HAP-1 (cell line): ENCODE measurements around the gene DOLPP1.

Source experiments
- DNase-seq, 2 experiments: peaks; one replicate each; pipeline ENCODE4 v3.0.0-alpha.2; 2016 to 2020; ENCODE audit warnings: low spot score in 2 of 2
- H3K27me3 ChIP-seq: fragments of 250-450 bp; sonication (Bioruptor Pico); 2 replicates; pipeline ENCODE4 v1.5.1; 2020; ENCODE audit warnings: low read depth, mild to moderate bottlenecking, moderate library complexity
- H3K36me3 ChIP-seq: fragments of 250-450 bp; sonication (Bioruptor Pico); replicated peaks from 2 replicates; pipeline ENCODE4 v1.5.1; 2020; ENCODE audit warnings: mild to moderate bottlenecking
- H3K4me1 ChIP-seq: fragments of 250-450 bp; sonication (Bioruptor Pico); 2 replicates; pipeline ENCODE4 v1.5.1; 2020; ENCODE audit warnings: mild to moderate bottlenecking
- H3K4me3 ChIP-seq: fragments of 250-450 bp; sonication (Bioruptor Pico); 2 replicates; pipeline ENCODE4 v1.5.1; 2020; ENCODE audit warnings: mild to moderate bottlenecking, moderate library complexity
- H3K9me3 ChIP-seq: fragments of 250-450 bp; sonication (Bioruptor Pico); 2 replicates; pipeline ENCODE4 v1.5.1; 2020; ENCODE audit warnings: mild to moderate bottlenecking, moderate library complexity
- in situ Hi-C: fragments of 300-500 bp; cut with MboI; formaldehyde crosslinking; loops from 3 replicates; pipeline ENCODE4 v1.14.3; 2020; ENCODE audit warnings: low sequenced_read_pairs, inconsistent platforms, mixed read lengths

DOLPP1 gene

GRCh38 chr9:129093602-129094386 is 12.9 kb downstream of the DOLPP1 start:
- no peaks in the 10 kb centered on the region for H3K4me1 ChIP-seq
- DNase-seq, result no peak
- no peak overlapping the region for H3K4me3 ChIP-seq
- no peaks in the 10 kb centered on the region for H3K27me3 ChIP-seq
- in situ Hi-C loops, result no loop called here
- peaks cover 10% of the 10 kb centered on the region for H3K36me3 ChIP-seq
- no peaks in the 10 kb centered on the region for H3K9me3 ChIP-seq

- no peak for DNase-seq
- no peak overlapping the region for H3K4me3 ChIP-seq
- H3K27me3 ChIP-seq, result no peaks in the 10 kb centered on the region
- no peaks in the 10 kb centered on the region for H3K4me1 ChIP-seq
- peaks cover 3% of the 10 kb centered on the region for H3K36me3 ChIP-seq
- in situ Hi-C loops, result no loop called here
- no peaks in the 10 kb centered on the region for H3K9me3 ChIP-seq
Measured at GRCh38 chr9:129094387-129095169, 13.7 kb downstream of the DOLPP1 start.

- in situ Hi-C loops, result no loop called here
- H3K4me3 ChIP-seq, result no peak overlapping the region
Measured at GRCh38 chr9:129095170-129095667, 14.3 kb downstream of the DOLPP1 start.

GRCh38 chr9:129095908-129096307 is 15.0 kb downstream of the DOLPP1 start:
- Histone ChIP-seq H3K4me1 (no peaks in the 10 kb centered on the region), H3K9me3 (no peaks in the 10 kb centered on the region), H3K36me3 (no peaks in the 10 kb centered on the region; the same call in 1 of the 2 replicates), H3K27me3 (no peaks in the 10 kb centered on the region), H3K4me3 (no peak overlapping the region)
- no peak for DNase-seq
- in situ Hi-C loops, result no loop called here

More at GRCh38 chr9:129095170-129095667, 14.3 kb downstream of the DOLPP1 start:
- Histone ChIP-seq H3K9me3 (no peaks in the 10 kb centered on the region), H3K36me3 (no peaks in the 10 kb centered on the region; the same call in 1 of the 2 replicates), H3K27me3 (no peaks in the 10 kb centered on the region), H3K4me1 (no peaks in the 10 kb centered on the region)
- DNase-seq, result no peak

GRCh38 chr9:129097671-129098306 is 16.9 kb downstream of the DOLPP1 start:
- in situ Hi-C loops, result no loop called here
- Histone ChIP-seq H3K9me3 (no peaks in the 10 kb centered on the region), H3K4me3 (no peak overlapping the region), H3K27me3 (no peaks in the 10 kb centered on the region), H3K36me3 (no peaks in the 10 kb centered on the region; the same call in 1 of the 2 replicates), H3K4me1 (no peaks in the 10 kb centered on the region)
- DNase-seq, result no peak

- no peaks in the 10 kb centered on the region for H3K27me3 ChIP-seq
- no peak overlapping the region for H3K4me3 ChIP-seq
- H3K4me1 ChIP-seq, result no peaks in the 10 kb centered on the region
- in situ Hi-C loops, result no loop called here
- no peaks in the 10 kb centered on the region for H3K9me3 ChIP-seq
- no peak for DNase-seq
- no peaks in the 10 kb centered on the region; the same call in 1 of the 2 replicates for H3K36me3 ChIP-seq
Measured at GRCh38 chr9:129098328-129098727, 17.4 kb downstream of the DOLPP1 start.

- no peaks in the 10 kb centered on the region for H3K4me1 ChIP-seq
- no peaks in the 10 kb centered on the region for H3K27me3 ChIP-seq
- no peaks in the 10 kb centered on the region; the same call in 1 of the 2 replicates for H3K36me3 ChIP-seq
- H3K4me3 ChIP-seq, result no peak overlapping the region
- no peak for DNase-seq
- H3K9me3 ChIP-seq, result no peaks in the 10 kb centered on the region
- in situ Hi-C loops, result no loop called here
Measured at GRCh38 chr9:129100383-129101169, 19.7 kb downstream of the DOLPP1 start.

GRCh38 chr9:129101279-129101678 is 20.4 kb downstream of the DOLPP1 start:
- no peaks in the 10 kb centered on the region for H3K27me3 ChIP-seq
- in situ Hi-C loops, result no loop called here

GRCh38 chr9:129102095-129102525 is 21.2 kb downstream of the DOLPP1 start:
- Histone ChIP-seq H3K36me3 (no peaks in the 10 kb centered on the region), H3K9me3 (no peaks in the 10 kb centered on the region), H3K4me3 (no peak overlapping the region), H3K4me1 (no peaks in the 10 kb centered on the region), H3K27me3 (no peaks in the 10 kb centered on the region)
- no peak for DNase-seq
- in situ Hi-C loops, result no loop called here

More at GRCh38 chr9:129101279-129101678, 20.4 kb downstream of the DOLPP1 start:
- no peak overlapping the region for H3K4me3 ChIP-seq
- DNase-seq, result no peak
- no peaks in the 10 kb centered on the region for H3K9me3 ChIP-seq
- H3K4me1 ChIP-seq, result no peaks in the 10 kb centered on the region
- no peaks in the 10 kb centered on the region for H3K36me3 ChIP-seq

GRCh38 chr9:129102791-129103594 is 22.1 kb downstream of the DOLPP1 start:
- Histone ChIP-seq H3K9me3 (no peaks in the 10 kb centered on the region), H3K4me1 (no peaks in the 10 kb centered on the region), H3K4me3 (no peak overlapping the region), H3K27me3 (no peaks in the 10 kb centered on the region), H3K36me3 (no peaks in the 10 kb centered on the region)
- DNase-seq, result peak; percentile 36 to 75
- in situ Hi-C loops, result no loop called here

GRCh38 chr9:129103595-129103965 is 22.7 kb downstream of the DOLPP1 start:
- Histone ChIP-seq H3K9me3 (no peaks in the 10 kb centered on the region), H3K27me3 (no peaks in the 10 kb centered on the region), H3K36me3 (no peaks in the 10 kb centered on the region), H3K4me3 (no peak overlapping the region), H3K4me1 (no peaks in the 10 kb centered on the region)
- no peak for DNase-seq
- in situ Hi-C loops, result no loop called here

- no peak for DNase-seq
- Histone ChIP-seq H3K4me3 (no peak overlapping the region), H3K36me3 (no peaks in the 10 kb centered on the region), H3K4me1 (no peaks in the 10 kb centered on the region), H3K9me3 (no peaks in the 10 kb centered on the region), H3K27me3 (no peaks in the 10 kb centered on the region)
- in situ Hi-C loops, result no loop called here
Measured at GRCh38 chr9:129104051-129104450, 23.1 kb downstream of the DOLPP1 start.
